Activated CD8-positive, alpha-beta memory T cell treated with anti-CD3 and anti-CD28 coated beads, Interleukin-2, amount 10 ng/mL, durations not matched to agents 7 days and 5 days (primary cell): ENCODE measurements around the gene EPN2. TPM values are rescaled to one million over a fixed set of nuclear protein-coding genes. Genes with fewer than 3 reads are reported as not detected.

Source experiments
- ATAC-seq: fragments of 150-1000 bp; cut with Tn5 transposase; one replicate; pipeline ENCODE4 v1.10.0; 2021; ENCODE audit warnings: moderate library complexity
- CTCF ChIA-PET: fragments of 350-600 bp; sonication (Branson Sonifier 250); formaldehyde crosslinking; loops from one replicate; lab custom pipeline; 2021; ENCODE audit warnings: antibody characterized with exemption; lab: Charles Lee
- DNase-seq: peaks from one replicate; pipeline ENCODE4 v3.0.0-alpha.2; 2020
- H3K27ac Mint-ChIP-seq: one replicate; pipeline ENCODE4 v1.8.0; 2021; ENCODE audit warnings: mild to moderate bottlenecking, mixed read lengths
- H3K27me3 Mint-ChIP-seq: one replicate; pipeline ENCODE4 v1.8.0; 2021; ENCODE audit warnings: mixed read lengths
- H3K36me3 Mint-ChIP-seq: one replicate; pipeline ENCODE4 v1.8.0; 2021; ENCODE audit warnings: mild to moderate bottlenecking, mixed read lengths
- H3K4me1 Mint-ChIP-seq: one replicate; pipeline ENCODE4 v1.8.0; 2021; ENCODE audit warnings: mixed read lengths
- H3K4me3 Mint-ChIP-seq: one replicate; pipeline ENCODE4 v1.8.0; 2021; ENCODE audit warnings: mild to moderate bottlenecking, moderate library complexity, mixed read lengths
- H3K9me3 Mint-ChIP-seq: one replicate; pipeline ENCODE4 v1.8.0; 2022; ENCODE audit warnings: low read depth, mixed read lengths
- total RNA-seq, 2 experiments: library from RNA; stranded (reverse); gene quantifications; one replicate each; pipeline ENCODE4 v1.2.3, GENCODE V29; 2021

The EPN2 gene
- total RNA-seq, 2 experiments from 2014 or later, result 2.9 to 15.3 TPM

DNA sequence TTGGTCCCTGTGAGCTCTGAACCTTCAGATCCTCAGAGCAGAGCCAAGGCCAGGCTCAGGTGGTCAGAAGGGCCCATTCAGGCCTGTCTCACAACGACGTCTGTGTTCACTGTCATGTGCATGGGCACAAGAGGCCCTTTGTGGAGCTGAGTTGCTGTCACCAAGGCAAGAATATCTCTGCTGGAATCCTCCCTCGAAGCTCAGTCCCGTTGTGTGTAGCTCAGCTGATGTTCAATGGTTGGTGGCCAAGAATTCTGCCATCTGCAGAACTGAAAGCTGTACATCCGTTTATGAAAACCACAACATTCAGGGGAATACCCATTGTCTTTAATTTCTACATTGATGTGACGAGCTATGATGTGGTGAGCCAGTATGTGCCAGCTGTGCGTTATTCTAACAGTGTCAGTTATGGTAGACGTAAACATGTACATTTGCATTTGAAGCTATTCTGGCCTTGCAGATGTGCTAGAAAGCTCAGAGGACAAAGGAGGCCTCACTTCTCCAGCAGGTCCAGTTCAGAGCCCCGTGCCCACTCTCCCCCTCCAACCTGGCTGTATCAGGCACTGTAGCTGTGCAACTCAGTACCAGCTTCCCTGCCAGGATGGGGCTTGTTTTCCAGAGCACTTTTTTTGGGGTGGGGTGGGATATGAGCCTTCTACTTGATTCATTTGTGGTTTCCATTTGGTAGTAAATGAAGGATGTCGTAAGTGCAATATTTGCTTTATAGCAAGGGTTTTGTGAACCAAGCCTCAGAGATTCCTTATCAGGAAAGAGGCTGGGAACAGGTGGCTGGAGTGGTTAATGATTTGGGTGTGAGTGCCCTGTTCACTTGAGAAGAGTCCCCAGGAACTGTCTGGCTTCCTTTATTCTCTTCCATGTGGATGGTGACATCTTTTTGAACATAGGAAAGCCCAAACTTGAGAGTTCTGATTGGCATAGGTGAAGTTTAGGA, 69.3 kb downstream of the EPN2 start:
- Mint-ChIP-seq H3K4me3 (no peak overlapping the region), H3K27me3 (peaks cover 5% of the 10 kb centered on the region), H3K9me3 (no peaks in the 10 kb centered on the region), H3K27ac (no peak overlapping the region), H3K4me1 (peaks cover 37% of the 10 kb centered on the region), H3K36me3 (no peaks in the 10 kb centered on the region)
- CTCF ChIA-PET, result interaction anchor here (0.6 to 2.4 kb wide), 9 partner anchors 8 to 141 kb away, joined by 3 to 12 read pairs (median 4); partner anchors contain the start of gene B9D1
- DNase-seq (peak; percentile 47), ATAC-seq (peak; percentile 74)

DNA sequence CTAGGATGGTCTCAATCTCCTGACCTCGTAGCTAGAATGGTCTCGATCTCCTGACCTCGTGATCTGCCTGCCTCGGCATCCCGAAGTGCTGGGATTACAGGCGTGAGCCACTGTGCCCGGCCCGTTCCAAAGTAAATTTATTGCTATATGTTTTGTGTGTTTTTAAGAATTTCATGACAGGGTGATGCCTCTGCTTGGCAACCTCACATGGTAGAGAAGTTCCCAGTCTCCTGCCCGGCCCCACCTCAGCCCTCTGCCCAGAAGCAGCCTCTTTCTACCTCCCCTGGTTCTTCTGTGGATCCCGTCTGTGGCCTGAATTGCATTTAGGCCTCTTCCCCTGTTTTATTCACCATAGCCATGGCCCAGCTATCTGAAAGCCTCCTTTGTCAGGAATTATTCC, 70.4 kb downstream of the EPN2 start:
- peaks cover 5% of the 10 kb centered on the region for H3K27me3 Mint-ChIP-seq
- no peaks in the 10 kb centered on the region for H3K9me3 Mint-ChIP-seq
- no peak overlapping the region for H3K27ac Mint-ChIP-seq
- DNase-seq (no peak), ATAC-seq (no peak)
- no peaks in the 10 kb centered on the region for H3K36me3 Mint-ChIP-seq
- no peak overlapping the region for H3K4me3 Mint-ChIP-seq
- CTCF ChIA-PET, result interaction anchor here (0.9 to 2.4 kb wide), 2 partner anchors 13 to 17 kb away, joined by 3 to 12 read pairs; no protein-coding TSS in a partner anchor
- peaks cover 46% of the 10 kb centered on the region for H3K4me1 Mint-ChIP-seq

DNA sequence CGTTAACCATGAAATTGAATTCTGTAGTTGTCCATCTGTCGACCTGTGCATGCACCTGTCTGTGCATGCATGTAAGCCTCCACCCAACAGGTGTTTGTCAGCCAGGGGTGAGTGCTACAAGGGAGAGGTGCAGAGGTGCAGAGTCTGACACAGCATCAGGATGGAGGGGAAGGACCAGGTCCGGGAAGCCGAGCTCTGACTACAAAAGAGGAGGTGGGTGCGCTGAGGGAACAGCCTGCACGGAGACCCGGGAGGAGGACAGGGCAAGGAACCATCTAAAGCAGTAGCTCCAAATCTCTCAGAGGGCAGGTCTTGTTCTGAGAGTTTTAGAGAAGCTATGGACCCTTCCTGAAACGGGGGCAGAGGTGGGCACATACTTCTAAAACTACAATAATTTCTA, 71.2 kb downstream of the EPN2 start:
- Mint-ChIP-seq H3K27ac (no peak overlapping the region), H3K36me3 (no peaks in the 10 kb centered on the region), H3K4me3 (no peak overlapping the region), H3K27me3 (peaks cover 5% of the 10 kb centered on the region), H3K9me3 (no peaks in the 10 kb centered on the region), H3K4me1 (peaks cover 44% of the 10 kb centered on the region)
- CTCF ChIA-PET, result interaction anchor here (0.7 to 1.4 kb wide), 3 partner anchors 12 to 1798 kb away, joined by 3 read pairs; no protein-coding TSS in a partner anchor
- no peak for DNase-seq
- ATAC-seq, result no peak

DNA sequence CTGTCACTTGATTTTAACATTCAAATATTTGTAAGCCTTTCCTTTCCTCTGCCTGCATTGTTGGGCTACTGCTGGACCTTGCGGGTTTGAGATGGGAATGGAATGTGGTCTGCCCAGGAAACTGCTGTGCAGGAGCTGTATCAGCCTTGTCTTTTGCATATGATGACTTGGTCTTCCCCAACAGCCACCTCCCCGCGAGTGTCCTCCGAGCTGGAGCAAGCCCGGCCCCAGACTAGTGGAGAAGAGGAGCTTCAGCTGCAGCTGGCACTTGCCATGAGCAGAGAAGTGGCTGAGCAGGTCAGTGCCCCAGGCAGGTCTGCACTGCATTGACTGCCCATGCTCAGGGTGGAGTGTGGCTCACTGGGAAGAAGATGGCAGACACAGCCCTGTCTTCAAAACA, 72.5 kb downstream of the EPN2 start:
- H3K4me3 Mint-ChIP-seq, result no peak overlapping the region
- no peak overlapping the region for H3K27ac Mint-ChIP-seq
- no peaks in the 10 kb centered on the region for H3K9me3 Mint-ChIP-seq
- peaks cover 34% of the 10 kb centered on the region for H3K4me1 Mint-ChIP-seq
- DNase-seq (no peak), ATAC-seq (no peak)
- H3K27me3 Mint-ChIP-seq, result peaks cover 5% of the 10 kb centered on the region
- CTCF ChIA-PET, result interaction anchor here (0.7 to 1.4 kb wide), 3 partner anchors 10 to 24 kb away, joined by 3 to 4 read pairs (median 3); no protein-coding TSS in a partner anchor
- no peaks in the 10 kb centered on the region for H3K36me3 Mint-ChIP-seq

DNA sequence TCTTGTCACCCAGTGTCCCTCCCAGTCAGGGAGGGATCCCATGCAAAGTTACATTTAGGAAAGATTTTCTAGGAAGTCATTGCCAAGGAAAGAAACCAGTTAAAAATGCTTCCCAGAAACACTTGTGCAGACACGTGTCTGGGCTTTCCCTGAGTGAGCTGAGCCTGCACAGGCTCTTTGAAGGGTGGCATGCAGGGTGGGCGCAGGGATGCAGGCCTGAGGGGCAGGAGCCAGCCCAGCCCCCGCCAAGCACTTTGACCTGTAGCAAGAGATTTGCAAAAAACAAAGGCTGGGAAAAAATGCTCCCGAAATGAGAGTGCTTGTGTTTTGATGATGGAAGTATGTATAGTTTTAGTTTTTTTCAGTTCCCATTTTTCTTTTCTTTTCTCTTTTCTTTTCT, 73.0 kb downstream of the EPN2 start:
- peaks cover 5% of the 10 kb centered on the region for H3K27me3 Mint-ChIP-seq
- CTCF ChIA-PET, result no interaction called here
- no peak overlapping the region for H3K27ac Mint-ChIP-seq

DNA sequence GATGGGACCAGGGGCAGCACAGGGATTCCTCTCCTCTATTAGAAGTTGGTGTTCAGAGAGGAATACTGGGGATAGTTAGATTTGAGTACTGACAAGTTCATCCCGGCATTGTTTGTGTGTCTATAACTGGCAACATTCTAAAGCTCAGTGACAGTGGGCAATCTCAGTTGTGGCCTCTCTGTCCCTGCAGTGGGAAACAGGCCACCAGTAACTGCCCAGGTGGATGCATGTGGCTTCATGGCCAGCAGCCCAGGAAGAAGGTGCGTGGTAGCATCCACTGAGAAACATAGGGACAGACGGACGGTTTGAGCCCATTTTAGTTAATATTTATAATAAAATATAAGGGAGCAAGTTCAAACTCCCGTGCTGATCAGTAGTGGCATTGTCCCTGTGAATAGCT, 73.8 kb downstream of the EPN2 start:
- no peak overlapping the region for H3K27ac Mint-ChIP-seq
- H3K4me3 Mint-ChIP-seq, result no peak overlapping the region
- peaks cover 5% of the 10 kb centered on the region for H3K27me3 Mint-ChIP-seq
- no peak for ATAC-seq
- H3K9me3 Mint-ChIP-seq, result no peaks in the 10 kb centered on the region
- DNase-seq, result no peak
- no peaks in the 10 kb centered on the region for H3K36me3 Mint-ChIP-seq
- peaks cover 22% of the 10 kb centered on the region for H3K4me1 Mint-ChIP-seq
- CTCF ChIA-PET, result no interaction called here

More for the DNA sequence above, 73.0 kb downstream of the EPN2 start:
- no peak for DNase-seq
- Mint-ChIP-seq H3K36me3 (no peaks in the 10 kb centered on the region), H3K4me1 (peaks cover 31% of the 10 kb centered on the region), H3K4me3 (no peak overlapping the region), H3K9me3 (no peaks in the 10 kb centered on the region)
- no peak for ATAC-seq

DNA sequence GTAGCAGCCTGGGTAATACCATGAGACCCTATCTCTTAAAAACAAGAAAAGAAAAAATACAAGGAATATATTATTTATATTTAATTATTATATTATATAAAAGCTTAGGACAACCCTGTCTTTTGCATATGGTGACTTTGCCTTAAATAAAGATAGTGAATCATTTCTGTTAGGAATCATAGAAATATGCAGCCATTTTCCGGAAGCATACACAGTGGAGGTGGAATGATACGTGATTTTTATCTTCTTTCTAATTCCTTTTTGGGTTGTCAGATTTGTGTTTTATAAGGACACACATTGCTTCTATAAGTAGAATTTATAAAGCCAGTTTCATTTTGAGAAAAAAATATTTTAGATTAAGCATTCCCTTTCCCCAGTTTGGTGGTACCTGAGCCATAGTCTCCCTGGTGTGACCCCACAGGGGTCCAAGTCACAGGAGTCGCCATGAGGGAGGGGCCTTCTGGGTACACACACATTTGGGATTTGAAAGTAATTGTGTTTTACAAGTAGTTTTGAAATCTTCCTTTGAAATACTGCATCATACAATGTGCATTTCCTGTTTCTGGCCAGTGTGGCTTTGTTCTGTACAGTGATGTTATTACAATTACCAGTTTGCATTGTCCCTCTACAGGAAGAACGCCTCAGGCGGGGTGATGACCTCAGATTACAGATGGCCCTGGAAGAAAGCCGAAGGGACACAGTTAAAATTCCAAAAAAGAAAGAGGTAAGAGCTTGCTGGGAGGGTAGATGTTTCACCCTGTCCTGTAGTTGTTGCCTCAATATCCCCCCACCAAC, 74.5 kb downstream of the EPN2 start:
- no peak overlapping the region for H3K4me3 Mint-ChIP-seq
- H3K4me1 Mint-ChIP-seq, result peaks cover 16% of the 10 kb centered on the region
- peak overlapping the region; percentile 22 for H3K27ac Mint-ChIP-seq
- H3K9me3 Mint-ChIP-seq, result no peaks in the 10 kb centered on the region
- no peaks in the 10 kb centered on the region for H3K36me3 Mint-ChIP-seq
- peaks cover 5% of the 10 kb centered on the region for H3K27me3 Mint-ChIP-seq
- DNase-seq (no peak), ATAC-seq (peak; percentile 67)
- CTCF ChIA-PET, result no interaction called here

DNA sequence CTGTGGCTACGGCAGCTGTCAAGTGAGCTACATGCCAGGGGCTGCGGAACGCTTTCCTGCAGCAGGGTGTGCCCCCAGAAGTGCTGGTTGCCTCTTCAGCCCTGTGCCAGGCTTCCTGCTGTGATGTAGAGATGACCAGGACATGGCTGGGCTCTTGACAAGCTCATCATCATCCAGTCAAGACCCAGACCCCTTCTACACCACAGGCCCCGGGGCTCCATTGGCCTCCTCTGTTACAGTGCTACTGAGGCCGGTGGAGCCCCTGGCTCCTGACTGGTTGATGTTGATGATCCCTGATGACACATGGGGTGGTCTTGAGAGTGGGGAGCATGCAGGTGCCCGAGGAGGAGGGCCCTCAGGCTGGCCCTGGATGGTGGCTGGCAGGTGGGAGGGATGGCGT, 75.2 kb downstream of the EPN2 start:
- H3K27ac Mint-ChIP-seq, result no peak overlapping the region
- H3K36me3 Mint-ChIP-seq, result no peaks in the 10 kb centered on the region
- H3K27me3 Mint-ChIP-seq, result peaks cover 2% of the 10 kb centered on the region
- H3K4me3 Mint-ChIP-seq, result no peak overlapping the region
- peaks cover 13% of the 10 kb centered on the region for H3K4me1 Mint-ChIP-seq
- CTCF ChIA-PET, result no interaction called here
- no peaks in the 10 kb centered on the region for H3K9me3 Mint-ChIP-seq
- ATAC-seq (no peak), DNase-seq (no peak)

DNA sequence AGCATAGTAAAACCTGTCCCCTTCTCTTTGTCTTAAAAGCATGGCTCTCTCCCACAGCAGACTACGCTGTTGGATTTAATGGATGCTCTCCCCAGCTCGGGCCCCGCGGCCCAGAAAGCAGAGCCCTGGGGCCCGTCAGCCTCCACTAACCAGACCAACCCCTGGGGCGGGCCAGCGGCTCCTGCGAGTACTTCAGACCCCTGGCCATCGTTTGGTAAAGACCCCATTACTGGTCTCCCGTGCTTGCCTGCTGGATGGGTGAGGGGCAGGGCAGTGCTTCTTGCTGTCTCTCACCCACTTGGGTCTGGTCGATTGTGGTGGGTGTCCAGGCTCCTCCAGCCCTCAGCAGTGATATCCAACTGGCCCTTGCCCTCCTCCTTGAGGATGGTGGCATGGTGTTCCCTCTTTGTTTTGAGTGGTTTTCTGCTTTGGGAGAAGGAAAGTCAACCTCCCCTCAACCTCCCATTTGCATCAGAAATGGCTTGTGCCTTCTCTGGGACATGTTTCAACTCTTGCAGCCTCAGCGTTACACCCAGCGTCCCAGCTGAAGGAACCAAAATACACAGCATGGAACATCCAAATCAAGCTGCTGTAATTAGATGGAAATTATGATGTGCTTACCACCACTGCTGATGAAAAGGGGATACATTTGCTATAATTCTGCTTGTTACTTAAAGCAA, 76.0 kb downstream of the EPN2 start:
- Mint-ChIP-seq H3K36me3 (no peaks in the 10 kb centered on the region), H3K27ac (no peak overlapping the region), H3K27me3 (no peaks in the 10 kb centered on the region), H3K9me3 (no peaks in the 10 kb centered on the region), H3K4me1 (peaks cover 13% of the 10 kb centered on the region), H3K4me3 (no peak overlapping the region)
- CTCF ChIA-PET, result no interaction called here
- no peak for ATAC-seq
- DNase-seq, result no peak

DNA sequence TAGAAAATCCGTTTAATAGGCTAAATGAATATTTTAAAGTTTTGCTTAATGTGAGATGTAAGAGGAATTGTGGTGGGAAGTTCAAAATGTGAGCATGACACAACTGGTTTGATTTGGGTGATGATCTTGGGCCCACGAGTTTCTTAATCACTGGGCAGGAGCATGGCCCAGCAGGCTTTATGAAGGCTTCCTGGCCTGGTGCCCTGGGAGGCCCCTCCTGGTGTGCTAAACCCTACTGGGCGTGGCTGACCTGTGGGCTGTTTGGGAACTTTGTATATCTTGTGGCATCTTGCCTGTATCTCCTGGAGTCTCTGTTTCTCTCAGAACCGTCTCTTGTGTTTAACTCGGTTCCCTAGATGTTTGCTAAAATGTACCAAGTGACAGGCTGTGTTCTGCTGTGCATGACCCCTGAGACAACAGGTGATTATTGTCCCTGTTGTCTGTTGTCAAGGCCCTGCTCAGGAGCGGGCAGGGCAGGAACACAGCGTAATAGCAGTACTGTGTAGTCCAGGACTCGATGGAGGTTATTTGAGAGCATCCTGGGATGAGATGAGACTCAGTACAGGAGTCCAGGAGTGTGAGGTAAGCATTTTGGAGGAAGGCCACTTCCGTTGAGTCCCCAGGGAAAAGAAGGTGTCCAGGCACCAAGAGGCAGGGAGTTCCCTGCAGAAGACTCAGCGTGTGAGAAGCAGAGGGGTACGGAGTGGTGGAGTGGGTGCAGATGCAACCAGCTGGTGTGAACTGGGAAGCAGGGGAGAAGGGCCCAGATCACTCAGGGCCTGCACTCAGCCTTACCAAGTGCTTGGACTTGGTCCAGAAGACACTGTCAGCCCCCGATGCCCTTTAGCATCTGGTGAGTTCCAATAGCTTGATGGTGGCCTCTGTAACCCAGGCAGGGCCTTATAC, 76.8 kb downstream of the EPN2 start:
- ATAC-seq, result no peak
- Mint-ChIP-seq H3K9me3 (no peaks in the 10 kb centered on the region), H3K4me3 (no peak overlapping the region), H3K27me3 (no peaks in the 10 kb centered on the region), H3K4me1 (peaks cover 13% of the 10 kb centered on the region), H3K27ac (no peak overlapping the region), H3K36me3 (no peaks in the 10 kb centered on the region)
- CTCF ChIA-PET, result interaction anchor here (1.4 kb wide), 1 partner anchor 8 kb away, joined by 4 read pairs; no protein-coding TSS in a partner anchor
- DNase-seq, result no peak

DNA sequence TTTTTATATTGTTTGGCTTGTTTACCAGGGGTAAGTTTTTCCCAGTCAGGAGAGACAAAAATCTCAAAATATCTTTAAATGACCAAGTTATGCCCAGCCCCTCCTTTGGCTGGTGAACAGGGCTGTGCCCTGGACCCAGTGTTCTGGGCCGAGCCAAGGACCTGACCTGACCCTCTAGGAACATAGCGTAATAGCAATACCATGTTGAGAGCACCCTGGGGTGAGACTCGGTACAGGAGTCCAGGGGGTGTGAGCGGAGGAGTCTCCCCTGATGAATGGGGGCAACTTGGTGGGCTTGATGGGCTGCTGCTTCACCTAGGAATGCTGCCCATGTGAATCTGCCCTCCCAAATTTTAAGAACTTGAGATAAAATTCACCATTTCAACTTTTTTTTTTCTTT, 77.9 kb downstream of the EPN2 start:
- no peak for DNase-seq
- Mint-ChIP-seq H3K4me3 (no peak overlapping the region), H3K27me3 (no peaks in the 10 kb centered on the region), H3K4me1 (peaks cover 15% of the 10 kb centered on the region), H3K9me3 (no peaks in the 10 kb centered on the region), H3K27ac (no peak overlapping the region), H3K36me3 (no peaks in the 10 kb centered on the region)
- no peak for ATAC-seq
- CTCF ChIA-PET, result interaction anchor here (1.4 kb wide), 1 partner anchor 9 kb away, joined by 4 read pairs; no protein-coding TSS in a partner anchor

DNA sequence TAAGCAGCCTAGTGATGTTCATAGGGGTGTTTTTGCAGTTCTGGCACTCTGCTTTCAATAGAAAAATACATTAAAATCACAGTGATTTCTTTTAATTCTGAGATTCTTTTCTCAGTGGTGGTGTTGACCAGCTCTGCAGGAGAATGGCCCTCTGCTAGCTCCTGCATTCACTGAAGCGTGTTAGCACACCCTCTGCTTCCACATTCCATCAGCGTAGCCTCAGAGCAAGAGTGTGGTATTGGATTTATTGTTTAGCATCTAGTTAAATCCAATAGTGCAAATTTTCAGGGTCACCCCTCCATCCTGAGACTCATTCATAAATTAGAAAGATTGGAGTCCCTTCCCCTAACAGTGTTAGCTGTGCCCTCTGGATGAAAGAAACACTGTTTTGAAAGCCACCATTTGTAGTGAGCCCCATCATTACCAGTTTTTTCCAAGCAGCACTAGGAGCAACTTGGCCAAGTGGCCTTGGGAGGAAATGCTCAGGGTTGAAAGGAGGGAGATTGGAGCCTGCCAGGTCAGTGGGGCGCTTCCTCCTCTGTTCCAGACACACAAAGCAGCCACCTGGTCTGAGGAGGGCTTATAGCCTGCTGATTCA, 79.7 kb downstream of the EPN2 start:
- H3K27ac Mint-ChIP-seq, result no peak overlapping the region
- H3K27me3 Mint-ChIP-seq, result no peaks in the 10 kb centered on the region
- DNase-seq (no peak), ATAC-seq (no peak)
- CTCF ChIA-PET, result interaction anchor here (1.5 kb wide), 1 partner anchor 21 kb away, joined by 6 read pairs; no protein-coding TSS in a partner anchor
- H3K36me3 Mint-ChIP-seq, result no peaks in the 10 kb centered on the region
- H3K4me1 Mint-ChIP-seq, result peaks cover 12% of the 10 kb centered on the region
- no peak overlapping the region for H3K4me3 Mint-ChIP-seq
- no peaks in the 10 kb centered on the region for H3K9me3 Mint-ChIP-seq
